ENCODE results near the gene METTL16. TPM values are rescaled to one million over a fixed set of nuclear protein-coding genes. Genes with fewer than 3 reads are reported as not detected.

Gene METTL16
- total RNA-seq, 6 experiments from 2014 or later, result 21.7 to 25.7 (median 24.1) TPM

GRCh38 chr17:2369039-2369438 is 142.6 kb downstream of the METTL16 start:
- TF ChIP-seq CTCF (IDR thresholded peaks at IDR 0.05), result no peak
- no peak for DNase-seq
- H3K36me3 Mint-ChIP-seq (ENCODE audit: low read depth), result 0 out of 2 replicates have a peak, but pooled peaks cover 4% of the 10 kb centered on the region
- no peaks in the 10 kb centered on the region; the same call in 1 of the 2 replicates for H3K27me3 Mint-ChIP-seq (ENCODE audit: insufficient read depth)
- H3K27ac Mint-ChIP-seq, result no peak overlapping the region
- H3K4me1 Mint-ChIP-seq (ENCODE audit: low read depth), result no peaks in the 10 kb centered on the region
- no peak overlapping the region for H3K4me3 Mint-ChIP-seq
- no peaks in the 10 kb centered on the region for H3K9me3 Mint-ChIP-seq

DNA sequence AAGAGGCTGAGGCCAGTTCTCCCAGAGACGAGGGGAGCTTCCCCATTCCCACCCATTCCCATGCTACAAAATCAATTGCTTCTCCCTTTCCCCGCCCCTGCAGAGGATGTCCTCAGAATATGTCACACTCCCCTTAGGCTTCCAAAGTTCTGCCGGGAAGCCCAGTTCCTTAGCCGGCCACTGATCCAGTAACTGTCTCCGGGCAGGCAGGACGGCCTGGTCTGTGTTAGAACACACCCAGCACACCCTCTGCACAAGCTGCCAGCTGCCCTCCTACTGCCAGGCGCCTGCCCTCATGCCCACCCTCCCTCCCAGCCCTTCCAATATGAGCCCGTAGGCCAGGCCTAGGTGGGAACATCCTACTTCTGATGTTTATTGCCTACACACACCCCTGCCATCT is 143.3 kb downstream of the METTL16 start:
- Mint-ChIP-seq H3K4me1 (ENCODE audit: low read depth) (no peaks in the 10 kb centered on the region), H3K9me3 (no peaks in the 10 kb centered on the region), H3K27me3 (ENCODE audit: insufficient read depth) (no peaks in the 10 kb centered on the region; the same call in 1 of the 2 replicates), H3K4me3 (no peak overlapping the region), H3K27ac (no peak overlapping the region), H3K36me3 (ENCODE audit: low read depth) (0 out of 2 replicates have a peak, but pooled peaks cover 4% of the 10 kb centered on the region)
- no peak for TF ChIP-seq CTCF (IDR thresholded peaks at IDR 0.05)
- no peak for DNase-seq

DNA sequence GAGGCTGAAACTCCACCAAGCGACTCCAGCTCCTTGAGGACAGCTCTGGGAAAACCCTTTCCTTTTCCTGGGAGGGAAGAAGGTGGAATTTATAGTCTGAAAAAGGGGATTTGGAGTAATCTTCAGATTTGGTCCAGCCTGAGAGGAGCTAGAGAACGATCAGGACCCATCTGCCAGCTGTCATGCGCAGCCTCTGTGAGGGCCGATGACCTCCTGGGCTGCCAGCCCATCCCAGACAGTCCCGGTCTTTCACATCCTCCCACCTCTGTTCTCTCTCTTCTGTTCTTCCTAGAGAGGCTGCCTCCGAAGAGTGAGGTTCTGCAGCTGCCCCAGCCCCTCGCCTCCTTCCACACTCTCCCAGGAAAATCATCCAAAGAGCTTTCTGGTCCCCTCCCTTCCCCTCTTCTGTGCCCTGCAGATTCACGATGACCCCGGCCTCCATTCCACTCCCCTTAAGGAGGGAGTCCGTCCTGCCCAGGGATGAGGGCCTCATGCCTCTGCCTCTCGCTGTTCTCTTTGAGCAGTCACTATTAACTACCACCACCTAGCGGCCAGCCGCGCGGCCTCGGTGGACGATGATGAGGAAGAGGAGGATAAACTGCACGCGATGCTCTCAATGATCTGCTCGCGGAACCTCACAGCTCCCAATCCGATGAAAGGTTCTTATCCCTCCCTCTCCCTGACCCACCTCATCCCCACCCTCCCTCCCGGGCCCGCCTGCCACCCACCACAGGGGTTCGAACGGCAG is 144.8 kb downstream of the METTL16 start:
- Mint-ChIP-seq H3K27ac (no peak overlapping the region), H3K4me3 (no peak overlapping the region), H3K36me3 (ENCODE audit: low read depth) (peaks cover 9% of the 10 kb centered on the region), H3K9me3 (no peaks in the 10 kb centered on the region), H3K4me1 (ENCODE audit: low read depth) (no peaks in the 10 kb centered on the region), H3K27me3 (ENCODE audit: insufficient read depth) (no peaks in the 10 kb centered on the region; the same call in 1 of the 2 replicates)
- DNase-seq, result no peak
- TF ChIP-seq CTCF (IDR thresholded peaks at IDR 0.05), result peak; percentile 28; the same call in 1 of the 2 replicates

Other genes with a start within 250 kb of the METTL16 start
- gene SMG6, start 208.1 kb downstream of the METTL16 start, total RNA-seq (2021; fragmentation: NEBNext Ultra II Directional; extraction: Animal tissue kit (Norgen Biotek cat#: 25700)), result 10 to 100 TPM; 29.5 to 37.4 (median 31.8) TPM
- 10 to 100 TPM; 18.5 to 29.7 (median 21.8) TPM for gene SRR, start 207.9 kb downstream of the METTL16 start, total RNA-seq (2021; fragmentation: NEBNext Ultra II Directional; extraction: Animal tissue kit (Norgen Biotek cat#: 25700))
- 10 to 100 TPM; 35.9 to 43.2 (median 37.6) TPM for gene TSR1, start 175.4 kb downstream of the METTL16 start, total RNA-seq (2021; fragmentation: NEBNext Ultra II Directional; extraction: Animal tissue kit (Norgen Biotek cat#: 25700))
- 10 to 100 TPM; 22.4 to 28.2 (median 26.1) TPM for gene SGSM2, start 174.4 kb downstream of the METTL16 start, total RNA-seq (2021; fragmentation: NEBNext Ultra II Directional; extraction: Animal tissue kit (Norgen Biotek cat#: 25700))
- gene MNT, start 110.8 kb downstream of the METTL16 start, total RNA-seq (2021; fragmentation: NEBNext Ultra II Directional; extraction: Animal tissue kit (Norgen Biotek cat#: 25700)), result 10 to 100 TPM; 19.4 to 25.4 (median 21.9) TPM
- gene PAFAH1B1, start 81.8 kb upstream of the METTL16 start, total RNA-seq (2021; fragmentation: NEBNext Ultra II Directional; extraction: Animal tissue kit (Norgen Biotek cat#: 25700)), result 100 to 1,000 TPM; 159 to 186 (median 167) TPM
- gene CLUH, start 199.9 kb upstream of the METTL16 start, total RNA-seq (2021; fragmentation: NEBNext Ultra II Directional; extraction: Animal tissue kit (Norgen Biotek cat#: 25700)), result 10 to 100 TPM; 42.7 to 62.9 (median 48.6) TPM
- not detected for gene CCDC92B, start 237.8 kb upstream of the METTL16 start, total RNA-seq (2021; fragmentation: NEBNext Ultra II Directional; extraction: Animal tissue kit (Norgen Biotek cat#: 25700))

Measured in HFFc6 (cell line).